Endothelial cell of umbilical vein (primary cell): ENCODE data around the gene TRIM41. TPM values are rescaled to one million over a fixed set of nuclear protein-coding genes. Genes with fewer than 3 reads are reported as not detected.

Experiments
- BruUV-seq: library from RNA; stranded (reverse); fragments of 400-500 nt; replicated peaks from 2 replicates; lab custom pipeline; 2021; lab: Mats Ljungman, UMichigan
- CTCF ChIA-PET: fragments of 300-600, 350-600 bp; sonication (Branson Sonifier 250); formaldehyde crosslinking; loops from one replicate; lab custom pipeline; 2021; ENCODE audit warnings: antibody characterized with exemption, inconsistent platforms; lab: Charles Lee
- POLR2A ChIA-PET: fragments of 300-600, 350-600 bp; sonication (Branson Sonifier 250); formaldehyde crosslinking; loops from one replicate; lab custom pipeline; 2021; ENCODE audit warnings: antibody characterized with exemption, inconsistent platforms; lab: Charles Lee
- DNase-seq: peaks from one replicate; pipeline ENCODE4 v3.0.0-alpha.2; 2011; ENCODE audit warnings: low read depth, low spot score
- FAIRE-seq: peaks from 2 replicates; lab custom pipeline; 2011; peaks lifted over from hg19 to GRCh38; lab: Jason Lieb, UNC
- H2AFZ ChIP-seq: 2 replicates; pipeline ENCODE4 v1.6.0; 2012; ENCODE audit warnings: low read depth, low read length, control low read depth, inconsistent platforms
- H3K27ac ChIP-seq: 2 replicates; pipeline ENCODE4 v1.5.1; 2011; ENCODE audit warnings: low read depth, mild to moderate bottlenecking, control low read depth, low read length, moderate library complexity; ENCODE audit not compliant: insufficient read depth
- H3K27me3 ChIP-seq, 2 experiments: 2 replicates each; pipeline versions ENCODE4 v1.6.0 to v1.6.1; 2011; ENCODE audit warnings: low read length in 2 of 2, mixed read lengths in 1 of 2; ENCODE audit not compliant: control insufficient read depth in 2 of 2, insufficient read depth in 2 of 2
- H3K36me3 ChIP-seq, 2 experiments: 2 replicates in 1 of 2; 3 replicates in 1 of 2; pipeline ENCODE4 v1.5.1; 2011; ENCODE audit warnings: low read length in 2 of 2, mild to moderate bottlenecking in 1 of 2, moderate library complexity in 1 of 2; ENCODE audit not compliant: control insufficient read depth in 2 of 2, insufficient read depth in 2 of 2; ENCODE audit errors: extremely low read depth in 1 of 2
- H3K4me1 ChIP-seq: 3 replicates; pipeline ENCODE4 v1.5.1; 2011; ENCODE audit warnings: mild to moderate bottlenecking, low read length; ENCODE audit not compliant: control insufficient read depth, insufficient read depth; ENCODE audit errors: extremely low read depth
- H3K4me2 ChIP-seq: 2 replicates; pipeline ENCODE4 v1.6.1; 2011; ENCODE audit warnings: low read length, control low read depth, mixed read lengths; ENCODE audit not compliant: insufficient read depth
- H3K4me3 ChIP-seq, 3 experiments: fragments of 200-600 bp in 1 of 3; sonication (generic), shearing (Covaris generic) in 1 of 3; replicated peaks in 1 of 3; 2 replicates each; pipeline ENCODE4 v1.5.1; 2011 to 2016; ENCODE audit warnings: control low read depth in 3 of 3, low read length in 3 of 3, mild to moderate bottlenecking in 2 of 3, inconsistent platforms in 1 of 3, low read depth in 1 of 3, moderate library complexity in 1 of 3; ENCODE audit not compliant: insufficient read depth in 1 of 3
- H3K79me2 ChIP-seq: 2 replicates; pipeline ENCODE4 v1.6.0; 2012; ENCODE audit warnings: low read length, inconsistent platforms; ENCODE audit not compliant: control insufficient read depth, insufficient read depth
- H3K9ac ChIP-seq: replicated peaks from 2 replicates; pipeline ENCODE3; 2011; ENCODE audit warnings: low read length, control low read depth; ENCODE audit not compliant: insufficient read depth; ENCODE audit errors: extremely low read depth
- H3K9me1 ChIP-seq: replicated peaks from 3 replicates; pipeline ENCODE4 v1.6.0; 2011; ENCODE audit warnings: mild to moderate bottlenecking, low read length; ENCODE audit not compliant: control insufficient read depth, insufficient read depth; ENCODE audit errors: extremely low read depth
- H3K9me3 ChIP-seq: replicated peaks from 2 replicates; pipeline ENCODE4 v1.5.1; 2012; ENCODE audit warnings: low read length, inconsistent platforms; ENCODE audit not compliant: control insufficient read depth, insufficient read depth
- H4K20me1 ChIP-seq: replicated peaks from 2 replicates; pipeline ENCODE3; 2011; ENCODE audit warnings: mild to moderate bottlenecking, low read length; ENCODE audit not compliant: control insufficient read depth, insufficient read depth; ENCODE audit errors: extremely low read depth
- EZH2 ChIP-seq: IDR thresholded peaks from 2 replicates; pipeline ENCODE4 v1.6.1; 2012; ENCODE audit warnings: borderline replicate concordance, low read depth, mild to moderate bottlenecking, moderate library complexity, low read length, inconsistent platforms; ENCODE audit not compliant: severe bottlenecking
- FOS ChIP-seq: IDR thresholded peaks from 2 replicates; pipeline ENCODE4 v1.6.1; 2011; ENCODE audit warnings: mild to moderate bottlenecking, low read length, moderate library complexity, borderline replicate concordance; ENCODE audit not compliant: insufficient read depth
- GATA2 ChIP-seq: IDR thresholded peaks from 2 replicates; pipeline ENCODE4 v1.7.0; 2011; ENCODE audit warnings: low read depth, mild to moderate bottlenecking, moderate library complexity, mixed read lengths, low read length; ENCODE audit not compliant: insufficient read length, insufficient read depth
- JUN ChIP-seq: IDR thresholded peaks from 2 replicates; pipeline ENCODE4 v1.6.1; 2011; ENCODE audit warnings: borderline replicate concordance, low read depth; ENCODE audit not compliant: insufficient read length, insufficient read depth
- MAX ChIP-seq: IDR thresholded peaks from 2 replicates; pipeline ENCODE4 v1.6.1; 2011; ENCODE audit not compliant: insufficient read depth, insufficient read length
- MYC ChIP-seq: IDR thresholded peaks from one replicate; pipeline ENCODE4 v1.6.1; 2011; ENCODE audit warnings: mild to moderate bottlenecking, low read depth, low read length
- POLR2A ChIP-seq: IDR thresholded peaks from 2 replicates; pipeline ENCODE4 v1.6.1; 2012; ENCODE audit warnings: low read depth, mild to moderate bottlenecking, control low read depth, low read length
- POLR2AphosphoS5 ChIP-seq: IDR thresholded peaks from 2 replicates; pipeline ENCODE4 v1.6.1; 2012; ENCODE audit warnings: low read depth, mild to moderate bottlenecking, control low read depth, low read length, moderate library complexity; ENCODE audit not compliant: insufficient read depth
- dilution Hi-C: fragments of 300-500 bp; cut with MboI; formaldehyde crosslinking; loops from one replicate; pipeline ENCODE4 v1.15.0; 2019; ENCODE audit warnings: low sequenced_read_pairs; ENCODE audit not compliant: extremely low pct_ligation_motif_present
- intact Hi-C: fragments of 100-400 bp; cut with micrococcal nuclease; formaldehyde crosslinking; loops from one replicate; pipeline ENCODE4 v1.10.0; 2022
- polyA plus RNA-seq, 4 experiments: library from polyadenylated mRNA; depleted of rRNA in 3 of 4; stranded (reverse) in 3 of 4; unstranded in 1 of 4; fragments of >200 nt; gene quantifications; 2 replicates each; pipeline versions ENCODE4 v1.2.1 to v1.2.3, GENCODE V29; 2011 to 2012; ENCODE audit warnings: missing spikeins in 1 of 4
- total RNA-seq: library from RNA; stranded (reverse); gene quantifications from 2 replicates; pipeline ENCODE4 v1.2.3, GENCODE V29; 2021
- TF ChIP-seq, protein P1 (sequence below), 2 donors: IDR thresholded peaks; 1 replicate in 1 of 2; 2 replicates in 1 of 2; pipeline ENCODE4 v1.5.1; 2011; ENCODE audit warnings: low read length in 2 of 2, mild to moderate bottlenecking in 2 of 2, moderate library complexity in 2 of 2, control low read depth in 1 of 2, inconsistent platforms in 1 of 2, low read depth in 1 of 2; ENCODE audit not compliant: insufficient read depth in 1 of 2; ENCODE audit errors: extremely low read depth in 1 of 2

The TRIM41 gene
- total and polyA plus RNA-seq, 2 donors (not counting 3 experiments of a cell fraction or from before 2014, with no cell fraction given) = 11.2 to 19.9 TPM

DNA sequence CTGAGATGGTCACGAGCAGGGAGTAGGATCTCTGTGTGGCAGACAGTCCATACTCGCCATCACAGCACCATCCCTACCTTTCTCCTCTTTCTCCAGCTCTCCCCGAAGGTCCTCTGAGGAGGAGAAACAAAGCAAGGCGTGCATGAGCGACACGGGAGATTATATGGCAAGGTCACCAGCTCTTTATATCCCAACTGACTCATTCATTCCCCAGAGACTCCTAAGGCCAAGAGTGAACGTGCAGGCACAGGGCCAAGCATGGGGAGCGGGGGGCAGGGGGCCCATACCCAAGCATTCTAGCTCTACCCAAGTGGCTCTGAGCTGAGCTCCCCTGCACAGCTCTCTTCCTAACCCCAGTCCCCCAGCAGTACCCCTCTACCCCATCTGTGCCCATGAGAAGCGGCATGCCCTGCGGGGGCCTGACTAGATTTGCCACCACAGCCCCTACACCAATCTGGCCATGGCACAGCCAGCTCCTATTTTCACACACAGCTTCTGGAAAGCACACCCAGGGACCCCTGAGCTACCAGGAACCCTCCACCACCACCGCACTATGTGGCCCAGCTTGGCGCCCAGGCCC, 24.9 kb upstream of the TRIM41 start:
- DNase-seq (no peak), FAIRE-seq (no peak)
- Histone ChIP-seq H3K27ac (no peak overlapping the region), H3K9me1 (no peaks in the 10 kb centered on the region), H3K4me3 (no peak overlapping the region), H3K4me1 (no peaks in the 10 kb centered on the region), H4K20me1 (no peaks in the 10 kb centered on the region), H3K4me2 (no peak overlapping the region), H2AFZ (no peak overlapping the region), H3K79me2 (no peaks in the 10 kb centered on the region), H3K27me3 (no peaks in the 10 kb centered on the region), H3K36me3 (no peaks in the 10 kb centered on the region), H3K9ac (no peak overlapping the region), H3K9me3 (no peaks in the 10 kb centered on the region)
- dilution Hi-C loops (no loop called here), intact Hi-C loops (no loop called here)
- ChIA-PET CTCF (interaction anchor here (1.1 kb wide), 1 partner anchor 9 kb away, joined by 4 read pairs; no protein-coding TSS in a partner anchor), POLR2A (no interaction called here)
- no peak for TF ChIP-seq POLR2A
- no peak for TF ChIP-seq JUN
- TF ChIP-seq MYC = no peak
- no peak for TF ChIP-seq FOS
- TF ChIP-seq GATA2 = no peak
- TF ChIP-seq POLR2AphosphoS5 = no peak
- TF ChIP-seq, protein P1, sequence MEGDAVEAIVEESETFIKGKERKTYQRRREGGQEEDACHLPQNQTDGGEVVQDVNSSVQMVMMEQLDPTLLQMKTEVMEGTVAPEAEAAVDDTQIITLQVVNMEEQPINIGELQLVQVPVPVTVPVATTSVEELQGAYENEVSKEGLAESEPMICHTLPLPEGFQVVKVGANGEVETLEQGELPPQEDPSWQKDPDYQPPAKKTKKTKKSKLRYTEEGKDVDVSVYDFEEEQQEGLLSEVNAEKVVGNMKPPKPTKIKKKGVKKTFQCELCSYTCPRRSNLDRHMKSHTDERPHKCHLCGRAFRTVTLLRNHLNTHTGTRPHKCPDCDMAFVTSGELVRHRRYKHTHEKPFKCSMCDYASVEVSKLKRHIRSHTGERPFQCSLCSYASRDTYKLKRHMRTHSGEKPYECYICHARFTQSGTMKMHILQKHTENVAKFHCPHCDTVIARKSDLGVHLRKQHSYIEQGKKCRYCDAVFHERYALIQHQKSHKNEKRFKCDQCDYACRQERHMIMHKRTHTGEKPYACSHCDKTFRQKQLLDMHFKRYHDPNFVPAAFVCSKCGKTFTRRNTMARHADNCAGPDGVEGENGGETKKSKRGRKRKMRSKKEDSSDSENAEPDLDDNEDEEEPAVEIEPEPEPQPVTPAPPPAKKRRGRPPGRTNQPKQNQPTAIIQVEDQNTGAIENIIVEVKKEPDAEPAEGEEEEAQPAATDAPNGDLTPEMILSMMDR (IDR thresholded peaks at IDR 0.05; ENCODE audit: extremely low read depth in 1 of 2, insufficient read depth in 1 of 2, low read depth in 1 of 2, low read length in 2 of 2) = no peak
- TF ChIP-seq EZH2 = no peak
- no peak for TF ChIP-seq MAX
- BruUV-seq = no TSS peak
